AG09319 (cell line): Measurements from ENCODE around the gene ST8SIA2.

Experiments used
- DNase-seq: peaks from one replicate; pipeline ENCODE4 v3.0.0-alpha.2; 2010; ENCODE audit warnings: low read depth; ENCODE audit errors: extremely low read depth
- TF ChIP-seq, protein P1 (sequence below): IDR thresholded peaks from 2 replicates; pipeline ENCODE4 v1.5.1; 2011; ENCODE audit warnings: low read depth, mild to moderate bottlenecking, inconsistent platforms, low read length, moderate library complexity

The ST8SIA2 gene

DNA sequence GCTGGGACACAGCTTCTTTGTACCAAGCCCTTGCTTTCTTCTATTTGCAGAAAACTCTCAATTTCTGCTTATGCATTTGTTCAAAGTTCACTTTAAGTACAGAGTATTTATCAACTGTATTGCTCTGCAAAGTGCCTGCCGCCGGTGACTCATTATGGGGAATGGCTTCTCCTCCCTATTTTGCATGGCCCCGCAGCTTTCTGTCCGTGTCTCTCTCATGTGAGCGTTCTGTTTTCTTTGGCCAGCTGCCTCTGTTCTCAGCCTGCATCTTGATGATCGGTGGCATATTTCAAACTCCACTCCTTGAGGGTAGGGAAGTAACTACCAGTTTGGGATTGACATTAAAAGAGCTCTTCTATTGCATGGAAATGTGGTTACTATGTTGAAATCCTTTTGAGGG lies 28.6 kb upstream of the ST8SIA2 start:
- TF ChIP-seq, protein P1, sequence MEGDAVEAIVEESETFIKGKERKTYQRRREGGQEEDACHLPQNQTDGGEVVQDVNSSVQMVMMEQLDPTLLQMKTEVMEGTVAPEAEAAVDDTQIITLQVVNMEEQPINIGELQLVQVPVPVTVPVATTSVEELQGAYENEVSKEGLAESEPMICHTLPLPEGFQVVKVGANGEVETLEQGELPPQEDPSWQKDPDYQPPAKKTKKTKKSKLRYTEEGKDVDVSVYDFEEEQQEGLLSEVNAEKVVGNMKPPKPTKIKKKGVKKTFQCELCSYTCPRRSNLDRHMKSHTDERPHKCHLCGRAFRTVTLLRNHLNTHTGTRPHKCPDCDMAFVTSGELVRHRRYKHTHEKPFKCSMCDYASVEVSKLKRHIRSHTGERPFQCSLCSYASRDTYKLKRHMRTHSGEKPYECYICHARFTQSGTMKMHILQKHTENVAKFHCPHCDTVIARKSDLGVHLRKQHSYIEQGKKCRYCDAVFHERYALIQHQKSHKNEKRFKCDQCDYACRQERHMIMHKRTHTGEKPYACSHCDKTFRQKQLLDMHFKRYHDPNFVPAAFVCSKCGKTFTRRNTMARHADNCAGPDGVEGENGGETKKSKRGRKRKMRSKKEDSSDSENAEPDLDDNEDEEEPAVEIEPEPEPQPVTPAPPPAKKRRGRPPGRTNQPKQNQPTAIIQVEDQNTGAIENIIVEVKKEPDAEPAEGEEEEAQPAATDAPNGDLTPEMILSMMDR: no peak
- no peak for DNase-seq

DNA sequence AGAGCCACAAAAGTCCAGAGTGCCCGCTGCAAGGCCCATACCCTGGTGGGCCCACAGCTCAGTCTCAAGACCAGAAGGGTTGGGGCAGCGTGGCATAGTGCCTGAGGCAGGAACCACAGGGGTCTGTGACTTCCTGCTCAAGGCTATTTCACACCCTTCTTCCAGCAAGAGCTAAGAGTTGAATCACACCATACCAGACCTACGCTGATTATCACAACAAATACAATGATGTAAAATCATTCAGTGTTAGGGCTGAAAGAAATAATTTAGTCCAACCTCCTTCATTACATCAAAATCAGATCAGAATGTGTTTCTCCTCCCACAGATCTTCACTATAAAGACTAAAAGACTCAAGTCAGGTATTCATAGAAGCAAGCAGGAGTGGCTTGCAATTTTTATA lies 27.8 kb upstream of the ST8SIA2 start:
- DNase-seq: no peak
- TF ChIP-seq, protein P1: no peak

DNA sequence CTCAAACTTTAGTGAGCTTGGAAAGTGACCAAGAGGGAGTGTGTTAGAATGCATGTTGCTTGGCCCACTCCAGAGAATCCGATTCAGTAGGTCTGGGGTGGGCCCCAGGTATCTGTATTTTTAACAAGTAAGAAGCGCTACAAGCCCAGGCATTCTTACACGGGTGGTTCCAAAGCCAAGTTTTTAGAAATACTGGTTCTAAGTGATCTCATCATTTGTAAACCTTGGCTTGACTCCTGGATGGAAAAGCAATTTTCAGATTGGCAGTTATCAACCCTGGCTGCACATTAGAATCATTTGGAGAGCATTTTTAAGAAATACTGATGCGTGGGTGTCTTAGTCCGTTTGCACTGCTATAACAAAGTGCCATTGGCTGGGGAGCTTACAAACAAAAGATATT lies 27.3 kb upstream of the ST8SIA2 start:
- TF ChIP-seq, protein P1: no peak
- DNase-seq: no peak

DNA sequence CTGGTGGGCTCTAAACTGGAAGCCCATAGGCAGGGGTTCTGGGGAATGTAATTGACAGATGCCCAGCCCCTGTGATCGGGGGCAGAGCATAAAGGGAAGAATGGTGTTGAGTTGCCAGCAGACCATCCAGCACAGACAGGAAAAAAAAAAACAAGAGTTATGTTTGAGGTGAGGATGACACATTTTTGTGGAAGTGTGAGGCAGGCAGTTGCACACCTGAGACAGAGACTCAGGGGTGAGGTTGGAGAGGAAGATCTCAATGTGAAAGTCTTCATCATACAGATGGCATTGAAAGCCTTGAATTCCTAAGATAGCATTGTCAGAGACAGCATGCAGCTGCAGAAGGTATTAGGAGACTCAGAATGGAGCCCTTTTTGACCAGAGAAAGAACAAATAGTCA lies 18.6 kb upstream of the ST8SIA2 start:
- TF ChIP-seq, protein P1: no peak
- DNase-seq: no peak

DNA sequence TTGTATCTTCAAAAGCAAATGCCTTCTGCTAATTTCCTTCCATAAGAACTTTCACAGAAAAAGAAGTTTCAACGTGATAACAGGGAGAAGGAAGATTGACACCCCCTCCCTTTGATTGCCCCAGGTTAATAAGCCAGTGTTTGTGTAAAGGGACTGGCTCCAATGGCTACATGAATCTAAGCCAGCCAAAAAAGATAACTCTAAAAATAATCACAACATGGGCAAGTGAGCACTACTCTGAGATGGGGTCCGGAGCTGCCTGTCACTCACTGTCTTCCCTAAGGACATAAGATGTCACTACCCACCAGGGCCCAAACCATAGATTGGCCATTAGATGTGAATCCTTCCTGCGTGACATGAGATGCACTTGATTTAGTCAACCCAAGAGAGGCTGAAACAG lies 17.6 kb upstream of the ST8SIA2 start:
- DNase-seq: no peak
- TF ChIP-seq, protein P1: no peak

DNA sequence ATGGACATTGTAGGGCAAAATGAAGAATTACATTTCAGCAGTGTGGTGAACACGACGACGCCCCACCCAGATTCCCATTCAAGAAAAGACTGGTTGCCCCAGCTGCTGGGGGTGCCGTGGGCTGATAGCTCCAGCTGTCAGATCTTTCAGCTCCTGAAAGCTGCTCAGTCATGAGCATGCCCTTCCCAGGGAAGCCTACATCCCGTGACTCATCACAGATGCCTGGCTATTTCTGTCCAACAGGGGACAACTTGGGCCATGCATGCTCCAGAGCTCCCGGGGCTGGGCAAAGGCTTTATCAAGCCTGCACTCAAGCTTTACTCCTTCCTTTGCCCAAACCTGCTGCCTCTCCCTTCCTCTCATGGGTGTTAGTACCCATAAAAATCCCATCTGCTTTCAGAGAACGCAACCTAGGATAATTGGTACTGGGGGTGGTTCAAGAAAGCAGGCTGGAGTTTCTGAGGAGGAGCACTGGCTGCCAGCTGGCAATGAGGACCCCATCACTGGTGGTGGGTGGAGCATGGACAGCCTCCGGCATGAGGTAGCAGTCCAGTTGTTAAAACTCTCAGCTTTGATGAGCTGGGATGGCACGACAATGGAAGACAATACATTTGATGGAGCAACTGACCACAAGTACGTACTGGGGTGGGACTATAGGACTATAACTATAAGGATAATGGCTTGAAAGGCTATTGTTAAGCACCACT lies 16.4 kb upstream of the ST8SIA2 start:
- no peak for DNase-seq

DNA sequence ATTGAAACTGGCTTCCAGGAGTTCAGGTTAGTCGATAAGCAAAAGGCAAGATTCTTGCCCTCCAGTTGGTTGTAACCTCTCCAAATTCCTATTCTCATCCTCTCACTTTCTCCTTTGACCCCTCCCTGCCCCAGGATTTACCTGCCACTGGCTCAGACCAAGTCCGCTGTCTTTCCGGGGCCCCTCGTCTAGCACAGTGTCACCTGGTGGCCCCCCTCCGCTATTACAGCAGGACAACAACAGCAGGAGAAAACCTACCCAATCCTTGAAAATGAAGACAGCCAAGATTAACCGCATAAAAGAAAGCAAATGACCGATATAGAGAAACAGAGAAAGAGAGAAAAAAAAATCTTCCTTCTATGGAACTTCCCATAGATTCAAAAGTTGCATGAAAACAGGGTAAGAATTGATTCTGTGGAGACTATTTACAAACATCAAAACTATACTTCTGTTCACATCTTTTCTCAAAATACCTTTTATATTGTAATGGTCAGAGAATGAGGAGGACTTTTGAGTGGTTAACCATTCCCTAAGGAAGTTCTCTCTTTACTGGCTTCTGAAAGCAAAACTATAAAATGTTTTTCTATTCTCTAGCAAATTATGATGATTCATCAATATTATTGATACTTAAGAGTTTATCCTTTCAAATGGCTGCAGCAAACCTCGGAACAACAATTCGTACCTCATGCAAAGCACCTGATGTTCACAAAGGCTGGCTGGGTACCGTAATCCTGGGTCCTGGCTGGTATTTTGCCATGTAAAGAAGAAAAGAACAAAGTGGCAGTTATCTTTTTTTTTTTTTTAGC lies 10.0 kb upstream of the ST8SIA2 start:
- no peak for DNase-seq
- TF ChIP-seq, protein P1: peak; percentile 65

More for the DNA sequence above, 16.4 kb upstream of the ST8SIA2 start:
- TF ChIP-seq, protein P1: no peak
